HG03045 (cell line): ENCODE data around the gene TAOK1.
"Not testable (repeated sequence)": the region's sequence is repeated elsewhere in the genome, so short reads cannot be mapped to it uniquely, and the experiment has no call there.

ENCODE experiments used
- ATAC-seq: cut with Tn5 transposase; IDR thresholded peaks from one replicate; pipeline ENCODE4 v1.9.1; 2021; ENCODE audit warnings: mild to moderate bottlenecking, moderate library complexity; ENCODE audit not compliant: unreplicated experiment

TAOK1 gene

GRCh38 chr17:29442451-29442850 is 52.3 kb downstream of the TAOK1 start:
- no peak for ATAC-seq

- ATAC-seq: no peak
These were observed 53.0 kb downstream of the TAOK1 start for GRCh38 chr17:29443041-29443739.

GRCh38 chr17:29444589-29444988 is 54.4 kb downstream of the TAOK1 start:
- ATAC-seq: no peak

DNA sequence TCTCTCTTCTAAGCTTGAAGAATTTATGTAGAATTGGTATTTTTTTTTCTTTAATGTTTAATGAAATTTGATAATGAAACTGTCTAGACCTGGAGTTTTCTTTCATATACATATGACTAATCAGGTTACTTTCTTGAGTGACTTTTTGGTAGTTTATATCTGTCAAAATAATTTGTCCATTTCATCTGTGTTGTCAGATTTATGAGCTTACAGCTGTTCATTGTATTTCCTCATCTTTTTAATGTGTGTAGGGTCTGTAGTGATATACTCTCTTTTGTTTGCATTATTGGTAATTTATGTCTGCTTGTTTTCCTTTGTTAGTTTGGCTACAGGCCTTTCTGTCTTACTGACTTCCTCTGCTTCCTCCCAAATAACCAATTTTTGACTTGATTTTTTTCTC is 55.7 kb downstream of the TAOK1 start:
- no peak for ATAC-seq

- ATAC-seq: no peak
These were observed 59.9 kb downstream of the TAOK1 start for GRCh38 chr17:29449865-29450671.

- ATAC-seq: no peak
These were observed 61.1 kb downstream of the TAOK1 start for GRCh38 chr17:29451121-29451742.

- no peak for ATAC-seq
These were observed 67.9 kb downstream of the TAOK1 start for GRCh38 chr17:29458066-29458465.

DNA sequence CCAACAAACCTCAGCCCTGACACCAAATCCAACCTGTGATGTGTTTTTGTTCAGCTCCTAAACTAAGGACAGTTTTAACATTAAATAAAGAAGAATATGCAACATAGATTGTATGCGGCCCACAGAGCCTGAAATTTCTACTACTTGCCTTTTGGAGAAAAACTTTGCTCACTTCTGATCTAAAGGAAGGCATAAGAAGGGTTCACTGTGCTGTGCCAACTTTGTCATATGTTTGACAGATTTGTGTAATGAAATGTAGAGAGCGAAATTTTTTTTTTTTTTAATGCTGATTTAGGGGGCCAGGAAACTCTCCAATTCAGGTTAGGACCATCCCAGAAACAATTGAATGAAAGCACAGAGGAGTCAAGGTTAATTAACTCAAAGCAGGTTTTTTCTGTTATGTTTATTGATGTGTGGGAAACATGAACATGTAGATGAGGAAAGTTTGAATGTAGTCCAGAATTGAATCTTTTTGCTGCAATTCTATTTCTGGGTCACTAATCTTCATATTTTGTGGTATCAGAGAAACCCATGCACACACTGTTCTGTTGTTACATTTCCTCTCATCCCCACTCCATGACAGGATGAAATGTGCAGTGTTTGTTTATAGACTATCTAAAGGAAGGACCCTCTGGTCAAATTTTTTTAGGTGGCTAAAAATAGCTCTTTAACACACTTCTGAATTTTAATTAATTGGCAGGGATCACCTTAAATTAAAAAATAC is 71.5 kb downstream of the TAOK1 start:
- no peak for ATAC-seq

DNA sequence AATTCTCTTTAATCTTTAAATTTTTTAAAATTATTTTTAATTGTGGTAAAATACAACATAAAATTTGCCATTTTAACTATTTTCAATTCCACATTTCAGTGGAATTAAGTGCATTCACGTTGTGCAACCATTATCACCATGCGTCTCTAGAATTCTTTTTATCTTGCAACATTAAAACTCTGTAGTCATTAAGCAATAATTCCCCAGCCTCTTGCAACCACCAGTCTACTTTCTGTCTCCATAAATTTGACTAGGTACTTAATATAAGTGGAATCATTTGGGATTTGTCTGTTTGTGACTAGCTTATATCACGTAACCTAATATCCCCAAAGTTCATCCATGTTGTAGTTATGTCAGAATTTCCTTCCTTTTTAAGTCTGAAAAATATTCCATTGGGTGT is 79.1 kb downstream of the TAOK1 start:
- ATAC-seq: no peak

- not testable (repeated sequence) for ATAC-seq
These were observed 83.3 kb downstream of the TAOK1 start for GRCh38 chr17:29473437-29473836.

DNA sequence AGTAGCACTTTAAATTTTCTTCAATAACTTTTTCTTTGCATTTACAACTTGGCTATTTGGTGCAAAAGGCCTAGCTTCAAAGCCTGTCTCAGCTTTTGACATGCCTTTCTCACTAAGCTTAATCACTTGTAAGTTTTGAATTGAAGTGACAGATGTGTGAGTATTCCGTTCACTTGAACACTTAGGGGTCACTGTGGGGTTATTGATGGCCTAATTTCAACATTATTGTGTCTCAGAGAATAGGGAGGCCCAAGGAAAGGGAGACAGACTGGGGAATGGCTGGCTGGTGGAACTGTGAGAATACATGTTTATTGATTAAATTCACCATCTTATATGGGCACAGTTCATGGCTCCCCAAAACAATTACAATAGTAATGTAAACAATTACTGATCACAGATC is 84.1 kb downstream of the TAOK1 start:
- ATAC-seq: no peak

GRCh38 chr17:29475891-29476290 is 85.7 kb downstream of the TAOK1 start:
- ATAC-seq: no peak

- not testable (repeated sequence) for ATAC-seq
These were observed 90.2 kb downstream of the TAOK1 start for GRCh38 chr17:29480249-29480928.

DNA sequence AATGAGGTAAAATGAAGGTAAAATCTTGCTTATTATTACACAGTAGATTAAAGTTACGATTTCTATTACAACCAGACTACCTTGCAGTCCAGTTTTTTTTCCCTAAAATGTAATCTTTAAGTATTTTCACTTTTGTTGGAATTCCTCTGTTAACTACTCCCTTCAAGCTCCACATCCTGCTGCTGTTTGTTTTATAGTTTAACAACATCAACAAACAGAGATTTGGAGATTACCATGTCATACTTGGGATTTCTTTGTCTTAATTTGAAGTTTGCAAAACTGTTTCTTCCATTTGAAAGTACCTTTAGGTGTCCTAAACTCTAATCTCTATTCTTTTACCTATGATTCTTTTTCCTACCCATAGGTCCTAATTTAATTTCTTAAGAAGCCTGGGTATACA is 93.3 kb downstream of the TAOK1 start:
- no peak for ATAC-seq

DNA sequence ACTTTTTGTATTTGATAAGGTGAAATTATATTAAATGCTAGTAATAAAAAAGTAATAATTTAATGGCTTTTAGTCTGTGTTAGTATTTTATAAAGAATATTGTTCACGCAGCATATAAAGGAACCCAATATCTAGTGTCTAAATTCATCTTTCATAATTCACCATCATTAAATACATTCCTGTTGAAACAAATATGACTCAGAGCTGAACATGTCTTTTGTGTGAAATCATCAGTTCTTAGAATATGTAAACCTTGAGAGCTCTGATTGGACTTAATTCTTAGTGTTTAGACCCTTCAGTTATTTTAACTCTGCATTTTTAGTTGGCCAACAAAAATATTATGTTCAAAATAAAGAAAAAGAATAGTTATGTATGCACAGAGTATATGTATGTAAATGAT is 104.8 kb downstream of the TAOK1 start:
- ATAC-seq: no peak

GRCh38 chr17:29504711-29505110 is 114.5 kb downstream of the TAOK1 start:
- ATAC-seq: no peak

GRCh38 chr17:29505836-29506235 is 115.7 kb downstream of the TAOK1 start:
- ATAC-seq: no peak

GRCh38 chr17:29510953-29511352 is 120.8 kb downstream of the TAOK1 start:
- ATAC-seq: no peak

GRCh38 chr17:29514792-29515191 is 124.6 kb downstream of the TAOK1 start:
- ATAC-seq: no peak

- no peak for ATAC-seq
These were observed 128.2 kb downstream of the TAOK1 start for GRCh38 chr17:29518359-29518758.

DNA sequence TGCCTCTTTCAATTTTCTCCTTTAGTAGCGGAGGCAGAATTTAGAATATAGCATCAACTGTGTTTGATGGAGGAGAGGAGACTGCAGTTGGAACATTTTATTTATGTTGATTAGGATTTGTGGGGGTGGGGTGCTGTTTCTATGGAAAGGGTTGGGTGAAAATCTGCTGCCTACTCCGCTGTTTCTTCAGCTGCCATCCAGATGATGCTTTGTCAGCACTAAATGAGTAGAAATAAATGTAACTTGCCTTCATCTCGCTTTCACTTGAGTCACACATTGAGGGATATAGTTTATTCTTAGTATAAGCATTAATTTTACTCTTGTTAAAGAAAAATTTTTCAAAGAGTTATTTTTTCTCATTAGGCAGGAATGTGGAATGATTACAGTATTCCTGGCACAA is 134.5 kb downstream of the TAOK1 start:
- no peak for ATAC-seq
